ENCODE results near the gene ITGB7. TPM values are rescaled to one million over a fixed set of nuclear protein-coding genes. Genes with fewer than 3 reads are reported as not detected.

Gene ITGB7, protein sequence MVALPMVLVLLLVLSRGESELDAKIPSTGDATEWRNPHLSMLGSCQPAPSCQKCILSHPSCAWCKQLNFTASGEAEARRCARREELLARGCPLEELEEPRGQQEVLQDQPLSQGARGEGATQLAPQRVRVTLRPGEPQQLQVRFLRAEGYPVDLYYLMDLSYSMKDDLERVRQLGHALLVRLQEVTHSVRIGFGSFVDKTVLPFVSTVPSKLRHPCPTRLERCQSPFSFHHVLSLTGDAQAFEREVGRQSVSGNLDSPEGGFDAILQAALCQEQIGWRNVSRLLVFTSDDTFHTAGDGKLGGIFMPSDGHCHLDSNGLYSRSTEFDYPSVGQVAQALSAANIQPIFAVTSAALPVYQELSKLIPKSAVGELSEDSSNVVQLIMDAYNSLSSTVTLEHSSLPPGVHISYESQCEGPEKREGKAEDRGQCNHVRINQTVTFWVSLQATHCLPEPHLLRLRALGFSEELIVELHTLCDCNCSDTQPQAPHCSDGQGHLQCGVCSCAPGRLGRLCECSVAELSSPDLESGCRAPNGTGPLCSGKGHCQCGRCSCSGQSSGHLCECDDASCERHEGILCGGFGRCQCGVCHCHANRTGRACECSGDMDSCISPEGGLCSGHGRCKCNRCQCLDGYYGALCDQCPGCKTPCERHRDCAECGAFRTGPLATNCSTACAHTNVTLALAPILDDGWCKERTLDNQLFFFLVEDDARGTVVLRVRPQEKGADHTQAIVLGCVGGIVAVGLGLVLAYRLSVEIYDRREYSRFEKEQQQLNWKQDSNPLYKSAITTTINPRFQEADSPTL
- 100 to 1,000 TPM; 121 to 137 TPM for total RNA-seq

DNA sequence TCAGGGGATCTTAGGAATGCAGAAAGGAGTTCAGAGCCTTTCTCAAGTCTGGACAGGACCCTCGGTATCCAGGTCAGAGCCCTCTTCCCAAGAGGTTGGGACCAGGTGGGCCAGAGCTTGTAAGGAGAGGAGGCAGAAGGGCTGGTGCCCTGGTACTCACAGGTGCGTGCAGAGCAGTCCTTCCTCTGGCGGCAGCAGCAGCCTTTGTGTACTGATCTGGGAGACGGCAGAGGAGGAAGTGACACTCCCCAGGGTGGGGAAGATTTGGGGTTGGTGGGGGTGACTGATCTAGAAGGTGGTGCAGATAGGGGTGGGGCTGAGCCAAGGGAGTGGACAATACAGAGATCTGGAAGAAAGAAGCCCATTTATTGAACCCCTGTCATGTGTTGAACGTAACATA, at the start of gene ITGB7:
Gene ITGB7 (minus strand): TSS at position 210 of the 400 bp plus-strand sequence. CDS start 6,808 bp downstream, outside the sequence.
- ATAC-seq (peak; percentile 78), DNase-seq (peak; percentile 87)
- no peaks in the 10 kb centered on the region for H3K9me3 Mint-ChIP-seq
- H3K36me3 Mint-ChIP-seq (ENCODE audit: low read depth), result peaks cover 36% of the 10 kb centered on the region
- ChIA-PET POLR2A (interaction anchor here (0.7 to 8.1 kb wide), 8 partner anchors 9 to 64 kb away, joined by 3 to 78 read pairs (median 4); partner anchors contain the start of genes CSAD, ESPL1 and ZNF740), CTCF (interaction anchor here (0.9 to 4.8 kb wide), 7 partner anchors 9 to 141 kb away, joined by 3 to 24 read pairs (median 4); partner anchors contain the start of gene AAAS)
- H3K4me1 Mint-ChIP-seq (ENCODE audit: low read depth), result peaks cover 63% of the 10 kb centered on the region
- intact Hi-C loops (cut with micrococcal nuclease), result loop anchor here (5.0 kb wide), 1 partner anchor 50 kb away; no protein-coding TSS in a partner anchor
- H3K27ac Mint-ChIP-seq, result peak within 1 kb of the TSS; percentile 91
- no peaks in the 10 kb centered on the region for H3K27me3 Mint-ChIP-seq
- TF ChIP-seq, protein P1, sequence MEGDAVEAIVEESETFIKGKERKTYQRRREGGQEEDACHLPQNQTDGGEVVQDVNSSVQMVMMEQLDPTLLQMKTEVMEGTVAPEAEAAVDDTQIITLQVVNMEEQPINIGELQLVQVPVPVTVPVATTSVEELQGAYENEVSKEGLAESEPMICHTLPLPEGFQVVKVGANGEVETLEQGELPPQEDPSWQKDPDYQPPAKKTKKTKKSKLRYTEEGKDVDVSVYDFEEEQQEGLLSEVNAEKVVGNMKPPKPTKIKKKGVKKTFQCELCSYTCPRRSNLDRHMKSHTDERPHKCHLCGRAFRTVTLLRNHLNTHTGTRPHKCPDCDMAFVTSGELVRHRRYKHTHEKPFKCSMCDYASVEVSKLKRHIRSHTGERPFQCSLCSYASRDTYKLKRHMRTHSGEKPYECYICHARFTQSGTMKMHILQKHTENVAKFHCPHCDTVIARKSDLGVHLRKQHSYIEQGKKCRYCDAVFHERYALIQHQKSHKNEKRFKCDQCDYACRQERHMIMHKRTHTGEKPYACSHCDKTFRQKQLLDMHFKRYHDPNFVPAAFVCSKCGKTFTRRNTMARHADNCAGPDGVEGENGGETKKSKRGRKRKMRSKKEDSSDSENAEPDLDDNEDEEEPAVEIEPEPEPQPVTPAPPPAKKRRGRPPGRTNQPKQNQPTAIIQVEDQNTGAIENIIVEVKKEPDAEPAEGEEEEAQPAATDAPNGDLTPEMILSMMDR (IDR thresholded peaks at IDR 0.05), result no peak
- H3K4me3 Mint-ChIP-seq, result peak within 1 kb of the TSS; percentile 93

DNA sequence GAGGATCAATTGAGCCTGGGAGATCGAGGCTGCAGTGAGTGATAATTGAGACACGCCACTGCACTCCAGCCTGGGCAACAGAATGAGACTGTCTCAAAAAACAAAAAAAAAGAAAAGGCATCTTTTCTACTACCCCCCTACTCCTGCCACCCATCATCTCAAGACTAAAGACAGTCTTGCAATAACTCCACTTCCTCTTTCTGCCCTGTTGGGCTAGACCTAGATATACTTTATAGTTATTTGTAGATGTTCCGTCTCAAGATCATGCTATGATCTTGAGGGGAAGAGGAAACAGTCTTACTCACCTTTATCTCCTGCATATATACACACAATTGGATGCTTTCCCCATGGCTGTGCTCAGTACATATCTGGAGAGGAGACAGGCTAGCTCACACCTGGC, 48.9 kb upstream of the ITGB7 start:
- intact Hi-C loops (cut with micrococcal nuclease), result no loop called here
- TF ChIP-seq, protein P1 (IDR thresholded peaks at IDR 0.05), result no peak
- no peaks in the 10 kb centered on the region for H3K27me3 Mint-ChIP-seq
- peaks cover 11% of the 10 kb centered on the region for H3K36me3 Mint-ChIP-seq (ENCODE audit: low read depth)
- POLR2A ChIA-PET, result interaction anchor here (1.6 to 1.8 kb wide), 3 partner anchors 11 to 76 kb away, joined by 6 to 12 read pairs (median 7); partner anchors contain the start of genes CSAD, ESPL1 and ZNF740
- peaks cover 44% of the 10 kb centered on the region for H3K4me1 Mint-ChIP-seq (ENCODE audit: low read depth)
- no peaks in the 10 kb centered on the region for H3K9me3 Mint-ChIP-seq
- H3K4me3 Mint-ChIP-seq, result no peak overlapping the region
- peak overlapping the region; percentile 49 for H3K27ac Mint-ChIP-seq
- ATAC-seq (no peak), DNase-seq (no peak)
- CTCF ChIA-PET, result interaction anchor here (1.0 to 6.4 kb wide), 6 partner anchors 11 to 157 kb away, joined by 3 to 55 read pairs (median 4); partner anchors contain the start of gene ESPL1

DNA sequence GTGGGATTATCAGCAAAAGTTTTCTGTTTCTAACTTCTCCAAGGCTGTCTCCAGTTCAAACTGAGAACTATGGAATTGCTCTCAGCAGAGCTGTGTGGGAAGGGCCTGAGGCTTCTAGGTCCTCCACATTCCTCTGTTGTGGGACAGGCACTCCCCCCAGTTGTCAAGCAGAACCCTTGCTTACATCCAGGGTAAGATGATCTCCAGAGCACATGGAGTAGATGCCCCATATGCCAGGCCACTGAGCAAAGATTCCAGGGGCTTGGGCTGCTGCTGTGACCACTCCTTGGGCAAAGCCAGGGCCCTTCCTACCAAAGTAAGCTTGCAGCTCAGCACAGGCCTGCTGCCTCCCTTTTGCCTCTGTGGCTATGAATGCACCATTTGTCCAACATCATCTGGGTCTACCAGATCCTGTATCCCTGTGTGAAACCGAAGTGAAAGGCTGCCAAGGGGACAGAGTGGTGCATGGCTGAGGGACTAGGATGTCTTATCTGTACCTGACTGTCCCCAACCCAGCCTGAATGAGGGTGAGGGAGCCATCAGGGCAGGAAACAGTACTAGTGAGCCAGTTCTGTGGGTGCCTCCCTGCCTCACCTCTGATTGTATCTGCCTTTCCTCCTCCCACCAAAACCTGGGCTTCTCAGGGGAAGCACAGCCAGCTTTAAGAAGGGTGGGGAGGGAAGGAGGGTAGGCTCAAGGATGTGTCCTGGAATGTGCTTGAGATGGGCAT, 47.9 kb upstream of the ITGB7 start:
- intact Hi-C loops (cut with micrococcal nuclease), result no loop called here
- TF ChIP-seq, protein P1 (IDR thresholded peaks at IDR 0.05), result no peak
- DNase-seq, result no peak
- ChIA-PET POLR2A (interaction anchor here (0.9 to 1.6 kb wide), 3 partner anchors 66 to 163 kb away, joined by 3 to 6 read pairs (median 3); partner anchors contain the start of genes AAAS, CSAD and ZNF740), CTCF (interaction anchor here (0.9 to 6.4 kb wide), 5 partner anchors 12 to 43 kb away, joined by 3 to 100 read pairs (median 4); partner anchors contain the start of gene ESPL1)
- Mint-ChIP-seq H3K27ac (peak overlapping the region; percentile 49), H3K36me3 (ENCODE audit: low read depth) (peaks cover 11% of the 10 kb centered on the region), H3K9me3 (no peaks in the 10 kb centered on the region), H3K27me3 (no peaks in the 10 kb centered on the region), H3K4me1 (ENCODE audit: low read depth) (peaks cover 45% of the 10 kb centered on the region), H3K4me3 (no peak overlapping the region)
- ATAC-seq, result no peak

DNA sequence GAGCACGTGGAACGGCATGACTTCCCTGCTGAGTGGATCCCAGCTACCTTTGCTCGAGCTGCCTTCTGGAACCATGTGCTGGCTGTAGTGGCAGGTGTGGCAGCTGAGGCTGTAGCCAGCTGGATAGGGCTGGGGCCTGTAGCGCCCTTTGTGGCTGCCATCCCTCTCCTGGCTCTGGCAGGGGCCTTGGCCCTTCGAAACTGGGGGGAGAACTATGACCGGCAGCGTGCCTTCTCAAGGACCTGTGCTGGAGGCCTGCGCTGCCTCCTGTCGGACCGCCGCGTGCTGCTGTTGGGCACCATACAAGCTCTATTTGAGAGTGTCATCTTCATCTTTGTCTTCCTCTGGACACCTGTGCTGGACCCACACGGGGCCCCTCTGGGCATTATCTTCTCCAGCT, 46.2 kb upstream of the ITGB7 start:
- Mint-ChIP-seq H3K4me1 (ENCODE audit: low read depth) (peaks cover 39% of the 10 kb centered on the region), H3K27me3 (no peaks in the 10 kb centered on the region), H3K27ac (peak overlapping the region; percentile 95), H3K36me3 (ENCODE audit: low read depth) (peaks cover 11% of the 10 kb centered on the region), H3K9me3 (no peaks in the 10 kb centered on the region), H3K4me3 (peak overlapping the region; percentile 83)
- CTCF ChIA-PET, result interaction anchor here (1.0 to 6.4 kb wide), 8 partner anchors 8 to 94 kb away, joined by 3 to 100 read pairs (median 4); partner anchors contain the start of genes AAAS and ESPL1
- DNase-seq (no peak), ATAC-seq (no peak)
- POLR2A ChIA-PET, result interaction anchor here (0.9 to 1.8 kb wide), 6 partner anchors 12 to 68 kb away, joined by 3 to 8 read pairs (median 4); partner anchors contain the start of genes ITGB7 and RARG
- TF ChIP-seq, protein P1 (IDR thresholded peaks at IDR 0.05), result no peak
- intact Hi-C loops (cut with micrococcal nuclease), result loop anchor here (2.0 kb wide), 1 partner anchor 38 kb away; no protein-coding TSS in a partner anchor

All from activated CD8-positive, alpha-beta T cell treated with anti-CD3 and anti-CD28 coated beads for 36 hours (primary cell).